Stimulated activated CD8-positive, alpha-beta memory T cell treated with anti-CD3 and anti-CD28 coated beads, Interleukin-12 subunit alpha, Interleukin-12 subunit beta, amount 100 ng/mL, for 24 hours (primary cell): Measurements from ENCODE around the gene UAP1.

Experiments used
- DNase-seq: peaks from one replicate; pipeline ENCODE4 v3.0.0-alpha.2; 2020; ENCODE audit errors: extremely low read depth

The UAP1 gene

GRCh38 chr1:162616848-162617247 is 55.3 kb downstream of the UAP1 start:
- DNase-seq: no peak

GRCh38 chr1:162617513-162617912 is 56.0 kb downstream of the UAP1 start:
- DNase-seq: no peak

GRCh38 chr1:162619076-162619475 is 57.6 kb downstream of the UAP1 start:
- no peak for DNase-seq

- no peak for DNase-seq
Observed at GRCh38 chr1:162621256-162621655, 59.7 kb downstream of the UAP1 start.

- no peak for DNase-seq
Observed at GRCh38 chr1:162625679-162626078, 64.2 kb downstream of the UAP1 start.

GRCh38 chr1:162626094-162626493 is 64.6 kb downstream of the UAP1 start:
- no peak for DNase-seq

GRCh38 chr1:162626761-162627160 is 65.2 kb downstream of the UAP1 start:
- no peak for DNase-seq

- no peak for DNase-seq
Observed at GRCh38 chr1:162627662-162628296, 66.3 kb downstream of the UAP1 start.

- DNase-seq: no peak
Observed at GRCh38 chr1:162629077-162629627, 67.6 kb downstream of the UAP1 start.

GRCh38 chr1:162629651-162630050 is 68.1 kb downstream of the UAP1 start:
- no peak for DNase-seq

- DNase-seq: no peak
Observed at GRCh38 chr1:162631546-162632191, 70.1 kb downstream of the UAP1 start.

- DNase-seq: no peak
Observed at GRCh38 chr1:162632217-162632666, 70.7 kb downstream of the UAP1 start, which contains the start of gene DDR2. DDR2 (plus strand) TSS chr1:162632464; CDS start chr1:162719064, 86,600 bp downstream.

GRCh38 chr1:162632698-162633080 is 71.2 kb downstream of the UAP1 start:
- no peak for DNase-seq

GRCh38 chr1:162633081-162633762 is 71.7 kb downstream of the UAP1 start:
- DNase-seq: no peak

GRCh38 chr1:162635418-162635817 is 73.9 kb downstream of the UAP1 start:
- no peak for DNase-seq

GRCh38 chr1:162639718-162640117 is 78.2 kb downstream of the UAP1 start:
- no peak for DNase-seq

GRCh38 chr1:162641114-162641513 is 79.6 kb downstream of the UAP1 start:
- no peak for DNase-seq

- DNase-seq: no peak
Observed at GRCh38 chr1:162644986-162645314, 83.4 kb downstream of the UAP1 start.

GRCh38 chr1:162645666-162646065 is 84.1 kb downstream of the UAP1 start:
- DNase-seq: no peak

GRCh38 chr1:162649583-162649982 is 88.1 kb downstream of the UAP1 start:
- no peak for DNase-seq
